H9 (cell line): Measurements from ENCODE around the gene IGF1. TPM values are rescaled to one million over a fixed set of nuclear protein-coding genes. Genes with fewer than 3 reads are reported as not detected.

Experiments
- DNase-seq: peaks from one replicate; pipeline ENCODE4 v3.0.0-alpha.2; 2017
- H2AFZ ChIP-seq: one replicate; pipeline ENCODE4 v1.6.1; 2013; ENCODE audit warnings: mild to moderate bottlenecking, low read length, control low read depth, moderate library complexity
- H2AK5ac ChIP-seq: 2 replicates; pipeline ENCODE4 v1.6.1; 2013; ENCODE audit warnings: low read length, control low read depth, mixed read lengths; ENCODE audit not compliant: insufficient read length
- H2BK120ac ChIP-seq: one replicate; pipeline ENCODE4 v1.6.1; 2013; ENCODE audit warnings: low read depth, mild to moderate bottlenecking, low read length, control low read depth, inconsistent platforms; ENCODE audit not compliant: poor library complexity, severe bottlenecking
- H2BK12ac ChIP-seq: 2 replicates; pipeline ENCODE4 v1.6.1; 2013; ENCODE audit warnings: low read length, control low read depth, mixed read lengths, low read depth; ENCODE audit not compliant: insufficient read length
- H2BK15ac ChIP-seq: 2 replicates; pipeline ENCODE4 v1.6.1; 2013; ENCODE audit warnings: low read depth, low read length, control low read depth
- H2BK20ac ChIP-seq: one replicate; pipeline ENCODE4 v1.6.1; 2013; ENCODE audit warnings: low read depth, mild to moderate bottlenecking, low read length, control low read depth, inconsistent platforms; ENCODE audit not compliant: poor library complexity, severe bottlenecking
- H2BK5ac ChIP-seq: 2 replicates; pipeline ENCODE4 v1.6.1; 2013; ENCODE audit warnings: low read length, control low read depth, mixed read lengths; ENCODE audit not compliant: insufficient read length
- H3K14ac ChIP-seq: 2 replicates; pipeline ENCODE4 v1.6.1; 2013; ENCODE audit warnings: low read length, control low read depth; ENCODE audit not compliant: insufficient read depth
- H3K18ac ChIP-seq: 2 replicates; pipeline ENCODE4 v1.6.1; 2013; ENCODE audit warnings: low read depth, mild to moderate bottlenecking, mixed read lengths, low read length, control low read depth; ENCODE audit not compliant: insufficient read length
- H3K23ac ChIP-seq: 2 replicates; pipeline ENCODE4 v1.6.1; 2013; ENCODE audit warnings: low read length, control low read depth, mixed read lengths, low read depth; ENCODE audit not compliant: insufficient read length
- H3K23me2 ChIP-seq: 2 replicates; pipeline ENCODE4 v1.6.1; 2013; ENCODE audit warnings: low read depth, mild to moderate bottlenecking, mixed read lengths, low read length, control low read depth; ENCODE audit not compliant: insufficient read length, poor library complexity, severe bottlenecking
- H3K27ac ChIP-seq: 2 replicates; pipeline ENCODE4 v1.5.1; 2013; ENCODE audit warnings: low read length, control low read depth, mixed read lengths, low read depth; ENCODE audit not compliant: insufficient read length
- H3K27me3 ChIP-seq: 2 replicates; pipeline ENCODE4 v1.6.1; 2013; ENCODE audit warnings: low read length, control low read depth, inconsistent platforms; ENCODE audit not compliant: insufficient read depth
- H3K4ac ChIP-seq: 2 replicates; pipeline ENCODE4 v1.6.1; 2013; ENCODE audit warnings: low read depth, mild to moderate bottlenecking, control low read depth, inconsistent platforms, low read length, moderate library complexity
- H3K4me1 ChIP-seq: 2 replicates; pipeline ENCODE4 v1.6.1; 2013; ENCODE audit warnings: low read length, control low read depth, inconsistent platforms; ENCODE audit not compliant: insufficient read depth
- H3K4me2 ChIP-seq: 2 replicates; pipeline ENCODE4 v1.6.1; 2013; ENCODE audit warnings: low read length, control low read depth, mixed read lengths; ENCODE audit not compliant: insufficient read length, insufficient read depth
- H3K56ac ChIP-seq: 2 replicates; pipeline ENCODE4 v1.6.1; 2013; ENCODE audit warnings: low read depth, mild to moderate bottlenecking, mixed read lengths, low read length, control low read depth; ENCODE audit not compliant: insufficient read length
- H3K79me1 ChIP-seq: 2 replicates; pipeline ENCODE4 v1.6.1; 2013; ENCODE audit warnings: low read depth, mild to moderate bottlenecking, moderate library complexity, low read length, control low read depth, inconsistent platforms; ENCODE audit not compliant: insufficient read depth, poor library complexity, severe bottlenecking
- H3K79me2 ChIP-seq: 2 replicates; pipeline ENCODE4 v1.6.1; 2013; ENCODE audit warnings: low read length, control low read depth, inconsistent platforms; ENCODE audit not compliant: insufficient read depth
- H3K9ac ChIP-seq: 2 replicates; pipeline ENCODE4 v1.6.1; 2013; ENCODE audit warnings: low read length, control low read depth, mixed read lengths; ENCODE audit not compliant: insufficient read length; ENCODE audit errors: extremely low read depth
- H3K9me3 ChIP-seq: one replicate; pipeline ENCODE4 v1.6.1; 2013; ENCODE audit warnings: low read depth, low read length, inconsistent platforms; ENCODE audit not compliant: control insufficient read depth
- H3T11ph ChIP-seq: one replicate; pipeline ENCODE4 v1.6.1; 2013; ENCODE audit warnings: mild to moderate bottlenecking, low read length, control low read depth, inconsistent platforms
- H4K20me1 ChIP-seq: one replicate; pipeline ENCODE4 v1.6.1; 2013; ENCODE audit not compliant: control insufficient read depth, insufficient read length, insufficient read depth
- H4K5ac ChIP-seq: 2 replicates; pipeline ENCODE4 v1.6.1; 2013; ENCODE audit warnings: low read depth, mild to moderate bottlenecking, mixed read lengths, low read length, control low read depth; ENCODE audit not compliant: insufficient read length
- H4K8ac ChIP-seq: replicated peaks from 2 replicates; pipeline ENCODE4 v1.6.1; 2013; ENCODE audit warnings: low read length, control low read depth, mixed read lengths, low read depth; ENCODE audit not compliant: insufficient read length
- H4K91ac ChIP-seq: 2 replicates; pipeline ENCODE4 v1.6.1; 2013; ENCODE audit warnings: low read depth, mild to moderate bottlenecking, moderate library complexity, mixed read lengths, low read length, control low read depth; ENCODE audit not compliant: insufficient read length
- H3K27ac Mint-ChIP-seq, 3 experiments: 2 replicates in 2 of 3; 3 replicates in 1 of 3; pipeline ENCODE4 v1.8.0; 2020 to 2021; ENCODE audit warnings: mixed read lengths in 3 of 3, mild to moderate bottlenecking in 1 of 3, moderate library complexity in 1 of 3
- H3K27me3 Mint-ChIP-seq: 2 replicates; pipeline ENCODE4 v1.8.0; 2021; ENCODE audit warnings: low read depth, mild to moderate bottlenecking, moderate library complexity, mixed read lengths
- H3K36me3 Mint-ChIP-seq, 3 experiments: 2 replicates in 2 of 3; 3 replicates in 1 of 3; pipeline ENCODE4 v1.8.0; 2020 to 2021; ENCODE audit warnings: low read depth in 3 of 3, mixed read lengths in 3 of 3; ENCODE audit not compliant: insufficient read depth in 1 of 3
- H3K4me1 Mint-ChIP-seq, 2 experiments: 2 replicates each; pipeline ENCODE4 v1.8.0; 2020; ENCODE audit warnings: mixed read lengths in 2 of 2
- H3K4me3 Mint-ChIP-seq, 2 experiments: 2 replicates in 1 of 2; 3 replicates in 1 of 2; pipeline ENCODE4 v1.8.0; 2020 to 2021; ENCODE audit warnings: mild to moderate bottlenecking in 2 of 2, mixed read lengths in 2 of 2, moderate library complexity in 1 of 2
- H3K9me3 Mint-ChIP-seq, 2 experiments: 2 replicates in 1 of 2; 3 replicates in 1 of 2; pipeline ENCODE4 v1.8.0; 2020; ENCODE audit warnings: mild to moderate bottlenecking in 2 of 2, mixed read lengths in 2 of 2, moderate library complexity in 1 of 2
- WGBS: extraction: QIAGEN DNeasy Blood & Tissue Kit; methylation state at CpG from one replicate; pipeline ENCODE4 v1.1.7; 2013; ENCODE audit warnings: missing lambda C conversion rate, low lambda C conversion rate, mixed read lengths; ENCODE audit not compliant: insufficient read length; ENCODE audit errors: extremely low coverage; 5-methylcytosine and 5-hydroxymethylcytosine counted together
- total RNA-seq: library from RNA; stranded (reverse); gene quantifications from 2 replicates; pipeline ENCODE4 v1.2.1, GENCODE V29; 2021
- TF ChIP-seq, protein P1 (sequence below): fragments of 200-600 bp; sonication (generic); conservative IDR thresholded peaks from 3 replicates; pipeline ENCODE4 v1.8.0; 2021; ENCODE audit warnings: antibody characterized with exemption, mild to moderate bottlenecking

IGF1 gene
- total RNA-seq, 1 experiment from 2014 or later: not detected

DNA sequence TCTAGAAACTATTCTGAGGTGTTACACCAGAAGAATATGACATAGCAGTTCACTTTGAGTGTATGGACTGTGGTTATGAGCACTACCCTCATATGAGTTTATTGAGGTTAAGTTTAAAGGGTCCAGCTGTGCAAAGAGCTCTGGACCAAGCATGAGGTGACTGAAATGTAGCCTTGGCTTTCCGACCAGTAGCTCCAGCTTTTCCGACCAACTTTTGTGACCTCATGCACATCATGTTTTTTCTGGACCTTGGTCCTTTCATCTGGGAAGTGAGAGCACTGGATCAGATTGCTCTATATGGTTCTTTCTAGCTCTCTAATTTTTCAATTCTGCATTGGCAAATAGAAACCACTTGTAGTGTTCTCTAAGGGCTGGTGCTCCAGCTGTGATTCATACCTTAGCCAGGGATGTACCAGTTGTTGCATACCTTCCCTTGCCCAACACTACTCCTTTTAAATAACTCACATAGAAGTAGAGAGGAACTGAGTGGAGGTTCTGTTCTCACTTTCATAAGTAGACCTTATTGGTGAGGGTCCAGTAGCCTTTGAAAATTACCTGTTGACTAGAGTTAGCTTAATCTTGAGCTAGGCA lies 16.6 kb downstream of the IGF1 start:
- TF ChIP-seq, protein P1, sequence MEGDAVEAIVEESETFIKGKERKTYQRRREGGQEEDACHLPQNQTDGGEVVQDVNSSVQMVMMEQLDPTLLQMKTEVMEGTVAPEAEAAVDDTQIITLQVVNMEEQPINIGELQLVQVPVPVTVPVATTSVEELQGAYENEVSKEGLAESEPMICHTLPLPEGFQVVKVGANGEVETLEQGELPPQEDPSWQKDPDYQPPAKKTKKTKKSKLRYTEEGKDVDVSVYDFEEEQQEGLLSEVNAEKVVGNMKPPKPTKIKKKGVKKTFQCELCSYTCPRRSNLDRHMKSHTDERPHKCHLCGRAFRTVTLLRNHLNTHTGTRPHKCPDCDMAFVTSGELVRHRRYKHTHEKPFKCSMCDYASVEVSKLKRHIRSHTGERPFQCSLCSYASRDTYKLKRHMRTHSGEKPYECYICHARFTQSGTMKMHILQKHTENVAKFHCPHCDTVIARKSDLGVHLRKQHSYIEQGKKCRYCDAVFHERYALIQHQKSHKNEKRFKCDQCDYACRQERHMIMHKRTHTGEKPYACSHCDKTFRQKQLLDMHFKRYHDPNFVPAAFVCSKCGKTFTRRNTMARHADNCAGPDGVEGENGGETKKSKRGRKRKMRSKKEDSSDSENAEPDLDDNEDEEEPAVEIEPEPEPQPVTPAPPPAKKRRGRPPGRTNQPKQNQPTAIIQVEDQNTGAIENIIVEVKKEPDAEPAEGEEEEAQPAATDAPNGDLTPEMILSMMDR: no peak
- no peaks in the 10 kb centered on the region for H3K36me3 Mint-ChIP-seq
- H3K27me3 Mint-ChIP-seq: no peaks in the 10 kb centered on the region; the same call in 1 of the 2 replicates
- H3K79me1 ChIP-seq: no peaks in the 10 kb centered on the region
- no peaks in the 10 kb centered on the region for H3K79me2 ChIP-seq
- H2BK120ac ChIP-seq: no peak overlapping the region
- no peaks in the 10 kb centered on the region for H3K9me3 ChIP-seq
- no peak overlapping the region; a peak in 1 of 7 replicates for H3K27ac Mint-ChIP-seq
- no peak overlapping the region for H3K18ac ChIP-seq
- H3K4ac ChIP-seq: no peak overlapping the region
- no peak overlapping the region for H3K9ac ChIP-seq
- H2AFZ ChIP-seq: no peak overlapping the region
- no peaks in the 10 kb centered on the region for H3K4me1 ChIP-seq
- H3K4me3 Mint-ChIP-seq: no peak overlapping the region
- no peaks in the 10 kb centered on the region for H3K9me3 Mint-ChIP-seq
- no peak overlapping the region for H2BK5ac ChIP-seq
- no peak overlapping the region for H4K8ac ChIP-seq
- H3K14ac ChIP-seq: no peak overlapping the region
- H2BK15ac ChIP-seq: no peak overlapping the region
- H3T11ph ChIP-seq: no peak overlapping the region
- H3K4me1 Mint-ChIP-seq: peaks cover 4 to 11% of the 10 kb centered on the region in 2 experiments; a peak in 2 of 4 replicates
- H2AK5ac ChIP-seq: no peak overlapping the region
- no peak overlapping the region for H4K91ac ChIP-seq
- WGBS: no CpG with 5 or more reads among the region's 2 CpGs
- DNase-seq: no peak
- H4K5ac ChIP-seq: no peak overlapping the region
- H3K27ac ChIP-seq: no peak overlapping the region
- H3K27me3 ChIP-seq: no peaks in the 10 kb centered on the region
- H3K23me2 ChIP-seq: no peaks in the 10 kb centered on the region
- H2BK12ac ChIP-seq: no peak overlapping the region
- H3K56ac ChIP-seq: no peak overlapping the region
- no peak overlapping the region for H3K4me2 ChIP-seq
- no peaks in the 10 kb centered on the region for H4K20me1 ChIP-seq
- H3K23ac ChIP-seq: no peak overlapping the region
- no peak overlapping the region for H2BK20ac ChIP-seq
